K562 (cell line): ENCODE measurements around the gene AP1S3. TPM values are rescaled to one million over a fixed set of nuclear protein-coding genes. Genes with fewer than 3 reads are reported as not detected.

ENCODE experiments used
- ATAC-seq: fragments of 200-7000 bp; cut with Tn5 transposase; 3 replicates; pipeline ENCODE4 v1.9.1; 2020; ENCODE audit warnings: moderate library complexity
- BruUV-seq: library from RNA; stranded (reverse); fragments of 400-500 nt; replicated peaks from 2 replicates; lab custom pipeline; 2021; lab: Mats Ljungman, UMichigan
- CTCF ChIA-PET: fragments of 300-600 bp; formaldehyde crosslinking; extraction: SDS; loops from one replicate; lab custom pipeline; 2021; ENCODE audit warnings: low intra/inter-chr PET ratio; lab: Yijun Ruan, JAX
- POLR2A ChIA-PET: fragments of 300-600, 350-650 bp; sonication (Branson Sonifier 250); formaldehyde crosslinking; extraction: SDS; loops from one replicate; lab custom pipeline; 2021; ENCODE audit warnings: antibody characterized with exemption, inconsistent platforms; lab: Yijun Ruan, JAX
- DNase-seq, 4 experiments: peaks; one replicate each; pipeline versions ENCODE4 v3.0.0 to v3.0.0-alpha.2; 2011 to 2018; ENCODE audit warnings: low spot score in 3 of 4, mixed read lengths in 3 of 4; ENCODE audit errors: extremely low read depth in 1 of 4
- FAIRE-seq: peaks from 2 replicates; lab custom pipeline; 2011; peaks lifted over from hg19 to GRCh38; lab: Jason Lieb, UNC
- H2AFZ ChIP-seq: 2 replicates; pipeline ENCODE4 v1.6.0; 2011; ENCODE audit warnings: low read depth, low read length, control low read depth, inconsistent platforms
- H3K27ac ChIP-seq: fragments of 200-600 bp; 3 replicates; pipeline ENCODE4 v1.8.0; 2011; ENCODE audit warnings: low read depth, mild to moderate bottlenecking, control low read depth, inconsistent platforms, low read length, moderate library complexity, mixed read lengths; ENCODE audit errors: extremely low read depth
- H3K27me3 ChIP-seq, 2 experiments: fragments of 300-600 bp in 1 of 2; 2 replicates in 1 of 2; 3 replicates in 1 of 2; pipeline versions ENCODE4 v1.6.0 to v1.8.0; 2011; ENCODE audit warnings: inconsistent platforms in 2 of 2, low read length in 2 of 2, mild to moderate bottlenecking in 1 of 2, mixed read lengths in 1 of 2, moderate library complexity in 1 of 2; ENCODE audit not compliant: control insufficient read depth in 2 of 2, insufficient read depth in 2 of 2
- H3K36me3 ChIP-seq: fragments of 300-600 bp; 3 replicates; pipeline ENCODE4 v1.8.0; 2011; ENCODE audit warnings: mild to moderate bottlenecking, low read length, inconsistent platforms; ENCODE audit not compliant: control insufficient read depth, insufficient read depth
- H3K4me1 ChIP-seq, 2 experiments: fragments of 200-600 bp in 1 of 2; replicated peaks in 1 of 2; 2 replicates in 1 of 2; 3 replicates in 1 of 2; pipeline versions ENCODE4 v1.5.1 to v1.8.0; 2011; ENCODE audit warnings: inconsistent platforms in 2 of 2, low read length in 2 of 2, mild to moderate bottlenecking in 1 of 2, mixed read lengths in 1 of 2, moderate library complexity in 1 of 2; ENCODE audit not compliant: control insufficient read depth in 2 of 2, insufficient read depth in 2 of 2
- H3K4me2 ChIP-seq: 2 replicates; pipeline ENCODE4 v1.6.1; 2011; ENCODE audit warnings: low read length, control low read depth, inconsistent platforms, mixed read lengths; ENCODE audit not compliant: insufficient read depth
- H3K4me3 ChIP-seq: fragments of 200-600 bp; sonication (generic), shearing (Covaris generic); 2 replicates; pipeline ENCODE4 v1.5.1; 2016; ENCODE audit warnings: control low read depth, inconsistent platforms
- H3K79me2 ChIP-seq: fragments of 200-600 bp; 3 replicates; pipeline ENCODE4 v1.8.0; 2011; ENCODE audit warnings: low read length, inconsistent platforms; ENCODE audit not compliant: control insufficient read depth, insufficient read depth
- H3K9ac ChIP-seq, 2 experiments: 2 replicates each; pipeline versions ENCODE4 v1.6.0 to v1.6.1; 2011; ENCODE audit warnings: low read depth in 2 of 2, low read length in 2 of 2, control low read depth in 1 of 2, inconsistent platforms in 1 of 2, mild to moderate bottlenecking in 1 of 2, mixed read lengths in 1 of 2; ENCODE audit not compliant: insufficient read depth in 1 of 2
- H3K9me1 ChIP-seq: one replicate; pipeline ENCODE4 v1.6.0; 2011; ENCODE audit warnings: inconsistent platforms, mild to moderate bottlenecking, low read length, moderate library complexity; ENCODE audit not compliant: control insufficient read depth, insufficient read depth
- H3K9me3 ChIP-seq: replicated peaks from 2 replicates; pipeline ENCODE4 v1.5.1; 2011; ENCODE audit warnings: low read depth, low read length, inconsistent platforms; ENCODE audit not compliant: control insufficient read depth, insufficient read depth
- H4K20me1 ChIP-seq: replicated peaks from 2 replicates; pipeline ENCODE4 v1.6.1; 2011; ENCODE audit warnings: low read length, inconsistent platforms, mixed read lengths; ENCODE audit not compliant: control insufficient read depth, insufficient read depth
- MIER1 ChIP-seq: fragments of 450-650 bp; IDR thresholded peaks from 2 replicates; pipeline ENCODE4 v1.6.1; 2016; ENCODE audit warnings: antibody characterized with exemption, mild to moderate bottlenecking, low read depth
- NFIC ChIP-seq: fragments of 450-650 bp; IDR thresholded peaks from 2 replicates; pipeline ENCODE4 v1.6.1; 2017; ENCODE audit warnings: mild to moderate bottlenecking, inconsistent platforms
- ZBTB9 ChIP-seq: fragments of 450-650 bp; formaldehyde crosslinking; IDR thresholded peaks from 2 replicates; pipeline ENCODE4 v1.4.0; 2020; ENCODE audit warnings: mild to moderate bottlenecking, moderate library complexity
- ZNF143 ChIP-seq: sonication (generic); formaldehyde crosslinking; IDR thresholded peaks from 2 replicates; pipeline ENCODE4 v1.9.0; 2022; ENCODE audit warnings: mild to moderate bottlenecking, missing genetic modification reagents
- ZNF436 ChIP-seq: fragments of 250-450, 450-650 bp; sonication (Bioruptor Pico); formaldehyde crosslinking; IDR thresholded peaks from 2 replicates; pipeline ENCODE4 v1.7.0; 2020; ENCODE audit warnings: mild to moderate bottlenecking
- ZNF79 ChIP-seq: fragments of 250-450 bp; sonication (Bioruptor Pico); IDR thresholded peaks from 2 replicates; pipeline ENCODE4 v1.4.0; 2020; ENCODE audit warnings: low read depth, mild to moderate bottlenecking, moderate library complexity
- WGBS: fragments of 100-300 bp; shearing (Covaris generic); methylation state at CpG from one replicate; pipeline ENCODE4 v1.1.6; 2016; ENCODE audit warnings: low coverage, mixed read lengths; ENCODE audit not compliant: insufficient coverage; ENCODE audit errors: missing lambda C conversion rate; 5-methylcytosine and 5-hydroxymethylcytosine counted together
- in situ Hi-C: fragments of 300-500 bp; cut with MboI; formaldehyde crosslinking; loops from 4 replicates; pipeline ENCODE4 v1.15.0; 2018; ENCODE audit warnings: inconsistent platforms, mixed read lengths
- intact Hi-C: fragments of 100-400 bp; cut with micrococcal nuclease; formaldehyde crosslinking; loops from 2 replicates; pipeline ENCODE4 v1.14.2; 2022
- polyA plus RNA-seq, 8 experiments: library from polyadenylated mRNA; depleted of rRNA in 4 of 8; stranded (reverse) in 5 of 8; unstranded in 3 of 8; fragments of >200 nt; fragmentation: Nextera tagmentation in 2 of 8; fragmentation: Illumina TruSeq in 1 of 8; extraction: Ambion mirVana in 2 of 8; extraction: Trizol in 1 of 8; gene quantifications; 2 replicates each; pipeline versions ENCODE4 v1.2.1 to v1.2.3, GENCODE V29; 2011 to 2014; ENCODE audit warnings: inconsistent platforms in 1 of 8, missing spikeins in 1 of 8
- total RNA-seq, 7 experiments: library from RNA; depleted of rRNA in 6 of 7; stranded (reverse); fragments of >200 nt in 6 of 7; fragmentation: Illumina TruSeq in 2 of 7; extraction: Trizol in 2 of 7; gene quantifications; 2 replicates each; pipeline versions ENCODE4 v1.2.1 to v1.2.3, GENCODE V29; 2011 to 2021; ENCODE audit warnings: low replicate concordance in 1 of 7

The AP1S3 gene
- total and polyA plus RNA-seq, 9 of the 15 experiments (the other 6 are each of a cell fraction or from before 2014, with no cell fraction given): 0.50 to 3.8 (median 2.1) TPM

GRCh38 chr2:223834431-223834830 lies 3.0 kb downstream of the AP1S3 start (continued):
- TF ChIP-seq ZNF436 (CRISPR knock-in tag) (no peak), ZNF143 (CRISPR knock-in tag) (no peak), ZNF79 (CRISPR knock-in tag) (no peak), MIER1 (no peak)
- TF ChIP-seq, all 486 proteins: peak for 0

DNA sequence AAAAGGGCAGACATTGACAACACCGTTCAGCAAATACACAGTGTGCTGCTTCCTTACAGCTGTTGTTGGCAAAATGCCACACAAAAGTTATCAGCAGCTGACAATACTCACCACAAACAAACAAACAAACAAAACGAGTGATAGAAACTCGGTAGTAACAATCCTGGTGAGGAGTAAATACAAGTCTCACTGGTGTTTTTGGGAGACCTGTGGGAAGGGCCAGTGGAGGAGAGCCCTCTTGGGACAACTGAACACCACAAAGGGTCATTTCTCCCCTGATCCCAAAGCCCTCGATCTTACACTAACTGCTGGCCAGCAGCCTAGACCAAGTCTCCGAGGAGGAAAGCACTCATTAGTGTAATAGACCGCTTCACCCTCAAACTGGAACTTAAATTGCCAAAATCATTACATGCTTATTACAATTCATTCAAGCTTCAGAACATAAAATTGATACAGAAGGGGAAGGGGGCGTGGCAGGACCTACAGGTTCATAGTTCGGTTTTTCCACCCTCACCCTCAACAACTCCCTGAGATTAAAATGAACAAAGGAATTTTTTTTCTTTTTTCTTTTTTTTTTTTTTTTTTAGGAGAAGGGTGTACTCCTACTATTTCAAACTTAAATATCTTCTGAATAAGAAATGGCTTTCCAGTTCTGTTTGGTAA lies 5.0 kb downstream of the AP1S3 start:
- H2AFZ ChIP-seq: no peak overlapping the region
- H3K4me3 ChIP-seq: no peak overlapping the region
- DNase-seq: peak in 1 of 4 experiments; percentile 10
- peak; percentile 38; the same call in 2 of the 3 replicates for ATAC-seq
- BruUV-seq: no TSS peak
- in situ Hi-C loops (no loop called here), intact Hi-C loops (no loop called here)
- H3K27me3 ChIP-seq: peaks cover 0 to 10% of the 10 kb centered on the region in 2 experiments; a peak in 1 of 5 replicates
- WGBS: 7% methylated on average over 7 of the region's 8 CpGs
- no peak for TF ChIP-seq ZBTB9 (CRISPR knock-in tag)
- peak; percentile 88 for TF ChIP-seq NFIC
- H3K27ac ChIP-seq: no peak overlapping the region
- ChIA-PET POLR2A (no interaction called here), CTCF (no interaction called here)
- FAIRE-seq: no peak
- H3K9me3 ChIP-seq: no peaks in the 10 kb centered on the region
- no peaks in the 10 kb centered on the region for H3K9me1 ChIP-seq
- H4K20me1 ChIP-seq: no peaks in the 10 kb centered on the region
- no peaks in the 10 kb centered on the region for H3K79me2 ChIP-seq
- H3K4me1 ChIP-seq: peaks cover 0 to 8% of the 10 kb centered on the region in 2 experiments; a peak in 2 of 5 replicates
- no peaks in the 10 kb centered on the region for H3K36me3 ChIP-seq
- no peak overlapping the region for H3K9ac ChIP-seq
- no peak overlapping the region for H3K4me2 ChIP-seq
